SK-N-MC (cell line): ENCODE results near the gene VAV2.

Experiments
- EZH2 ChIP-seq: fragments of 200-600 bp; sonication (generic); IDR thresholded peaks from one replicate; pipeline ENCODE4 v1.6.1; 2017; ENCODE audit warnings: antibody characterized with exemption
- POLR2AphosphoS5 ChIP-seq: IDR thresholded peaks from 2 replicates; pipeline ENCODE4 v1.6.1; 2012; ENCODE audit warnings: mild to moderate bottlenecking, low read depth, low read length, borderline replicate concordance

DNA sequence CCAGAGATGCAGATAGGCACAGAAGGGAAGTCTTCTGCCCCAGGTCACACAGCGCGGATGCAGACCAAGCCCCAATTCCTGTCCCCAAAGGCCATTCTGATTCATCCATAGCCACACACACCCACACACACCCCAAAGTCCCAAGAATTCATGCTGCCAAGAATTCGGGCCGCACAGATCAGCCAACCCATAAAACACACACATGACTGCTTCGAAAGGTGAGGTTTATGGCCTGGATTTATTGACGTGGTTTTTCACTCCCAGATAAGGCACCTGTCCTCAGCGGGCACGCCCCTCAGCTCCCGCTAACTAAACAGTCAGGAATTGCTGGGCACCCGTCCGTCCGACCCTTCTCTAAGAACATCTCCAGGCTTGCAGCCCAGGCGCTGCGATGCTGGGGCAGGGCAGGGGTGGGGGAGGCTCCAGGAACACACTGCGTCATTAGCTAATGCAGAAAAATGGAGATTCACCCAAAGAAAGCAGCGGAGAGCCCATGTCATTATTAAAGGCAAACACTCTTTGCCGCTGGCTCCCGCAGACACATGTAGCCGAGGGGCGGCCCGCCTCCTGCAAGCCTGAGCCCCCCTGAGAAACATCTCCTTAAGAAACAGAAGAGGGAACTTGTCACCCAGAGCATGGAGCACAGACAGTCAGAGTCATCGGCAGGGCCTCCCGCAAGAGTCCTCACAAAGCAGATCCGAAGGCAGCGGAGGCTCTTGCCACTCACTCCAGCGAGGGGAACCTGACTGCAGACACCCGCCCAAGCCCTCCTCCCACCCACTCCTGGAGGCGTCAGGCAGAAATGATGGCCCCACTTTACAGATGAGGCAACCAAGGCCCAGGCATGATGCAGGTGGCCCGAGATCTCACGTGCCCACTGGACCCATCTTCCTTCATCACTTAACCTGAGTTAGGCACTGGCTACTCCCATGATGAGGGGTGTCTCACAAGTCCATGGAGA lies 19.9 kb downstream of the VAV2 start:
- TF ChIP-seq EZH2 (no peak), POLR2AphosphoS5 (no peak)
